Cortex of kidney (tissue), 1 donor: ENCODE results near the gene EIF3J.
"Not testable (repeated sequence)": the region's sequence is repeated elsewhere in the genome, so short reads cannot be mapped to it uniquely, and the experiment has no call there.

Experiments
- DNase-seq: peaks from one replicate; lab custom pipeline; 2025; lab: John Stamatoyannopoulos, UW

The EIF3J gene

GRCh38 chr15:44542596-44542995, 5.6 kb downstream of the EIF3J start:
- no peak for DNase-seq

DNA sequence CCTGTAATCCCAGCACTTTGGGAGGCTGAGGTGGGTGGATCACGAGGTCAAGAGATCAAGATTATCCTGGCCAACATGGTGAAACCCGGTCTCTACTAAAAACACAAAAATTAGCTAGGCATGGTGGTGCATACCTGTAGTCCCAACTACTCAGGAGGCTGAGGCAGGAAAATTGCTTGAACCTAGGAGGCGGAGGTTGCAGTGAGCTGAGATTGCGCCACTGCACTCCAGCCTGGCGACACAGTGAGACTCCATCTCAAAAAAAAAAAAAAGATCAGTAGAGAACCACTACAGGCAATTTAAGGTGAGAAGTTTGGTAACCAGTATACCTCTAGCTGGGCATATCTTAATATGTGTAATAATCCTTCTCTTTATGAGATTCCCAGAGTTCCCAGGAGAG, 7.8 kb downstream of the EIF3J start:
- DNase-seq = not testable (repeated sequence)

- no peak for DNase-seq
Measured at GRCh38 chr15:44545913-44546802, 9.2 kb downstream of the EIF3J start.

DNA sequence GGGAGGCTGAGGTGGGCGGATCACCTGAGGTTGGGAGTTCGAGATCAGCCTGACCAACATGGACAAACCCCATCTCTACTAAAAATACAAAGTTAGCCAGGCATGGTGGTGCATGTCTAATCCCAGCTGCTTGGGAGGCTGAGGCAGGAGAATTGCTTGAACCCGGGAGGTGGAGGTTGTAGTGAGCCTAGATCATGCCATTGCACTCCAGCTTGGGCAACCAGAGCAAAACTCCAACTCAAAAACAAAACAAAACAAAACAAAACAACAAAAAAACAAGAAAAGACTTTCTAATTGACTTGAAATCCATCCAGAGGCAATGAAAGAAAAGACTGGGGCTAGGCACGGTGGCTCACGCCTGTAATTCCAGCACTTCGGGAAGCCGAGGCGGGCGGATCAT, 12.2 kb downstream of the EIF3J start:
- not testable (repeated sequence) for DNase-seq

- DNase-seq = no peak
Measured at GRCh38 chr15:44550256-44550655, 13.3 kb downstream of the EIF3J start.

DNA sequence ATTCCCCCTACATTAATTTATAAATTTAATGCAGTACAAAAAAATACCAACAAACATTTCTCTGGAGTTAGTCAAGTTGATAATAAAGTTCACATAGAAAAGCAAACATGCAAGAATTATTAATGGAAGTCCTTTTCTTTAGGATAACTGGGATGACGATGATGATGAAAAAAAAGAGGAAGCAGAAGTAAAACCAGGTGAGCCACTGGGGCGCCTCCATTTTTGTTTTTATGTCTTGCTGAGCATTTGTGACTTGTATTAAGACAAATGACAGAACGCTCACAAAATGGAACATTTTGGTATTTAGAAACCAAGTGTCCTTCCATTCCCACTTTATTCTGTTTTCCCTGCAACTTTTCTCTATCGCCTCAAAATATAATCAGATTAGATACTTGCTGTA, 13.8 kb downstream of the EIF3J start:
- no peak for DNase-seq

GRCh38 chr15:44554934-44555723, 18.2 kb downstream of the EIF3J start:
- DNase-seq = no peak

GRCh38 chr15:44560926-44561325, 24.0 kb downstream of the EIF3J start:
- DNase-seq = not testable (repeated sequence)

DNA sequence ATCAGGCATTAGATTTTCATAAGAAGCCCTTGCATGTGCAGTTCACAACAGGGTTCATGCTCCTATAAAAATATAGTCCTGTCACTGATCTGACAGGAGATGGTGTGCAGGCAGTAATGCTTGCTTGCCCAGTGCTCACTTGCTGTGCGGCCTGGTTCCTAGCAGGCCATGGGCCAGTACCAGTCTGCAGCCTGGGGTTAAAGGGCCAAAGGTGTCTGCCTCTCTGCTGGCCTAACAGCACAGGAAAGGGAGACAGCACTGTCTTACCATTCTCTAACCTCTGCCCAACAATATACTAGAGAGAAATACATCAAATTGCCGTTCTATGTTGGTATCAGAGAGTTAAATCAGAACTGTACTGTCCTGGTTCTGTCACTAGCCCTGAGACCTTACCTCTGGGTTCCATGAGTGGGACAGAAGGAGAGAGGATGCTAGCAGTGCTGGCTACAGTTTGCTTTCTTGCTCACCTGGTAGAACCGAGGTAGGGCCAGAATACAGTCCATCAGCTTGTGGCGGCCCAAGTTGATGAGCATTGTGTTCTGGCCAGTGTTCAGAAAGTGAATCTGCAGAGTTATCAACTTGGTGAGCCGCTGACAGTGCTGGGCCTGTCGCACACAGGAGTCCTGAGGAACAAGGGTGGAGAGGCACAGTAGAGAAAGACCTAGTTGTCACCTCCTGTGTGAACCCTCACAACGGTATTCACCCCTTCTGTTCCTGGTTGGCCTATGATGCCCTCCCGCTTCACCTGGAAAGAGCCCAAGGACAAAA, 28.6 kb downstream of the EIF3J start:
- no peak for DNase-seq

DNA sequence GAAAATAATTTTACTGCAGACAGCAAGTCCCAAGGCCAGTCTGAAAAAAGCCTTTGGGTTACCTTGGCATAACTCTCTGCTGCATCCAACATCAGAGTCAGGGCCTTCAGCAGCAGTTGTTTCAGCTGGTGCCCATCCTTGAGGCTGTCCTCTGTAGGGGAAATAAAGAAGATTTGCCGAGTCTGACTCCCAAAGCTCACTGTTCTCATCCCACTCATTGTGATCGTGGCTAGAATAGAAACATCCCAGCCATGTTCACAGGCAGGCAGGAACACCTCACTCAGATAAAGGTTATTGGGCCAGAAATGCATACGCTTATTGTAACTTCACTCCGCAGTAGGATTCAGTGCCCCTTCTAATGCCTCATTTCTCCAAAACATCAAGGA, 29.2 kb downstream of the EIF3J start:
- DNase-seq = no peak

DNA sequence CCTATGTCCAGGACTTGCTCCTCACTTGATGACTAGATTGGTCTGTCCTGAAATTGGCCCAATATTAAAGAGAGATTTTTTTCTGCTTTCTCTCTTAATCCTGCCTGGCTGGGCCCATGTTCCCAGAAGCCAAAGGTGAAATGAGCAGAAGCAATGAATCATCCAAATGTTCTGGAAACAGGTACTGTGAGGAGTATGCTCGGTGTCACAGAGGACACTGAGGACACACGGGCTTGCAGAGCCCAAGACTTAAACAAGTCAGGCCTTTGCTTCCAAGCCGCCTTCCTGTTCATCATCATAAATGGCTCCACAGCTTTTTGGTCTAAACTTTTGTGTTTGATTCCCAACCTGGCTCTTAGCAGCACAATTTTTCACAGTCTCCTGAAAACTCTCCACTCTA, 31.4 kb downstream of the EIF3J start:
- no peak for DNase-seq

- DNase-seq = no peak
Measured at GRCh38 chr15:44569316-44569715, 32.4 kb downstream of the EIF3J start.

- DNase-seq = no peak
Measured at GRCh38 chr15:44570361-44570760, 33.4 kb downstream of the EIF3J start.

DNA sequence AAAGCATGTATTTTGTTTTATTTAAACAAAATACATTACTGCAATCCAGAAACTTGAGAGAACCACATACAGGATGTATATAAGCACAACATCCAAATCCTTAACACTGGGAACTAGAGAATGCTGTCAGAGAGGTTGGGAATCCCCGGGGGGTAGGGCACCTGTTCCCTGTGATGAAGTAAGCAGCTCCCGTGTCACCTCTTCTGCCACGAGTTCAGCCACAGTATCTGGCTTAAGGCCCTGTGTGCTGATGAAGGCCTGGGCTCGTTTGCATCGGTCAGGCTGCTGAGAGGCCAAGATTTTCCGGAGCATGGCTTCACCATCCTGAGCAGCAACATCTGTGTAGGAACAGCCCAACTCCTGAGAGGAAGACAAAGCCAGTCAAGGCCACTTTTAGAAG, 36.4 kb downstream of the EIF3J start:
- no peak for DNase-seq

DNA sequence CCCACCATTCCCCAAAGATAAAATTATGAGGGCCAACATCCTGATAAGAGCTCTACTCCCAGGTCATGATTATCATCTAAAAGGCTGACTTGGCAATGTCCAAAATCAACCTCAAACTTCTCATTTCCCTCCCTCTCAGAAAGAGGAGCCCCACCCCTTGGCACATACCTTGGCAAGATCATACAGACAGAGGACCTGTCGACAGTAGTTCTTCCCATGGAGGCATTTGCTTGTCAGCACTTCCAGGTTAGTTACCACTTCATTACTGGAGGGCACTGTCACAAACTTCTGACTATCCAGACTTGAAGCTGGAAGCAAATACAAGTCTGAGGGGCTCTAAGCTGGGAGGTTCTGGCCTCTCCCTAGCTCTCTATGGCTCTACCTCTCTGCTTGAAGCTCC, 37.8 kb downstream of the EIF3J start:
- no peak for DNase-seq

DNA sequence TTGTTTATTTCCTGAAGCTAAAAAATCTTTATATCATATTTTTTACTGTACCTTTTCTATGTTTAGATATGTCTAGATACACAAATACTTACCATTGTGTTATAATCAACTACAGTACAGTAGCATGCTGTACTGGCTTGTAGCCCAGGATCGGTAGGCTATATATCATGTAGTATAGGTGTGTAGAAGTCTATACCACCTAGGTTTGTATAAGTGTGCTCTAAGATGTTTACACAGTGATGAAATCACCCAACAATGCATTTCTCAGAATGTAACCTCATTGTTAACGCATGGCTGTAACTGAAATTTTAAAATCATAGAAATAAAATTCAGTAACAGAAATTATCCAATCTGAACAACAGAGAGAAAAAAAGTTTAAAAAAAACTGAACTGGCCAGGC, 43.2 kb downstream of the EIF3J start:
- DNase-seq = no peak

DNA sequence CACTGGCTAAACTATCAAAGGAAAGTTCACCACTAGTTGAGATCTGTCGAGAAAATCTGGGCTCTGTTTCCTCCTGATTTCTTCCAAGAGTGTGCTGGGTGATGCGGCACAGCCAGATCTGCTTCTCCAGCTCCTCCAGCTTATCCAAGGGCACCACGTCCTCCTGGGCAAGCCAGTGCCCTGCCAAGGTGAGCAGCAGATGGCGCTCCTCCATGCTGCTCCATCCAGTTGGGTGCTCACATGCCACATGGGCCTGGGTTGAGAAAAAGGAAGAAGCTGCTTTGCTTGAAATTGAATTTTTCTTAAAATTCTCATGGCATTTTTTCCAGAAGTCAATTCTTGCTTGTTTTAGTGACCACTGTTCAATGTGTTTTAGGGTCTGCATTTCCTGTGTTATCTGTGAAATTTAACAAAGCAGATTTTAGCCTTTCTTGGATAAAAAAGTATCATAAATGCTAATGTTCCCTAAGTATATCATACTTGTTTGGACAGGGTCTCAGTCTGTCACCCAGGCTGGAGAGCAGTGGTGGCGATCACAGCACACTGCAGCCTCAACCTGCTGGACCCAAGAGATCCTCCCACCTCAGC, 47.3 kb downstream of the EIF3J start:
- DNase-seq = no peak

DNA sequence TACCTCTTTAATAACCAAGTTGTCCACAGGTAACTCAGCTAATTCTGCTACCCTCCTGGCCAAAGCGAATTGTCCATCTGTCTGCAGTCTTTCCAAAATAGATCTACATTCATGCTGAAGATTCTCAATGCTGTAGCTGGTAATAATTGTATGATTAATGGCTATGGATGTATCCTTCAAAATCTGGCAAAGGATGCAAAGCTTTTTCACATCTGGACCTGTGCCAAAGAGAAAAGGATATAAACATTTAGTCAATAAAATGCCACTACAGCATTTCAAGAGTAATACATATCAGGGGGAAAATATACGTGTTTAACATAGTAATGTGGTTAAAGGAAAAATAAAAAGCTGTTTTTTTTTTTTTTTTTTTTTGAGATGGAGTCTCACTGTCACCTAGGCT, 48.7 kb downstream of the EIF3J start:
- no peak for DNase-seq

DNA sequence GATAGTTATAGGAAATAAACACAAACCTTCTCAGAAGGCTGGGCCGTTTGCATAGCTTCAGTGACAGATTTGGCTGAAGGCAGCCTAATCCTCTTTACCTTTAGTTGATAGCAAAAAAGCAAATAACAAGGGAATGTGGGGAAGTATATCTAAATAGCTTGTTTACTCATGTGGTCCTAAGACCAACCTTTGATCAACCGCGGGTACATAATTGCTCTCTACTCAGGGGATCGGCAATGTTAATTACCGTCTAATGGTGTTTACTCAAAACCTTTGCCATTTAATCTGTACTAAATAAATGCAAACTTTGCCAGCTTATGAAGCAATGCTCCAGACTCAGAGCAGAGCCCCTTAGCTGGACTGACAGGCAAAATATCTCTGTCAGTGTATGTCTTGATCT, 51.6 kb downstream of the EIF3J start:
- DNase-seq = no peak

DNA sequence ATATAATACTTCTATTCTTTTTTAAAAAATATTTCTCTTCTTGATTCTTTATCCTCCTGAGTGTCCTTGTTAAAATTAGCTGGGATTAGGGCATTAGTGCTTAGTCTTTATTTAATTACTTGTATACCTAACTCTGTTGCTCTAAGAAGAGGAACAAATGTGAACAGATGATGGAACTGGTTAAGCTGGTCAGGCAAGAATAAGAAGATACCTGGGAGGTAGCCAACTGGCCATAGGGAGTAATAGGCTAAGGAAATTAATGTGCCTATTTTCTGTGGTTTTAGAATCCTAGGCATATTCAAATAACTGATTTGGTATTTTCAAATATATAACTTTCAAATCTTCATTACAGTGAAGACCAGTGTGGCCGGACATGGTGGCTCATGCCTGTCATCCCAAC, 54.4 kb downstream of the EIF3J start:
- DNase-seq = no peak

GRCh38 chr15:44593042-44593736, 56.2 kb downstream of the EIF3J start:
- DNase-seq = no peak

- DNase-seq = no peak
Measured at GRCh38 chr15:44595246-44595645, 58.3 kb downstream of the EIF3J start.
